HUES6 (cell line): ENCODE data around the gene GRK2.
"Not testable (repeated sequence)": the region's sequence is repeated elsewhere in the genome, so short reads cannot be mapped to it uniquely, and the experiment has no call there.

Source experiments
- H3K27ac ChIP-seq: 2 replicates; pipeline ENCODE4 v1.7.0; 2013; ENCODE audit warnings: low read depth, mild to moderate bottlenecking, low read length, inconsistent platforms
- H3K27me3 ChIP-seq: 2 replicates; pipeline ENCODE4 v1.6.1; 2013; ENCODE audit warnings: low read length; ENCODE audit not compliant: control insufficient read depth, insufficient read depth
- H3K36me3 ChIP-seq: 2 replicates; pipeline ENCODE4 v1.6.1; 2013; ENCODE audit warnings: low read length; ENCODE audit not compliant: control insufficient read depth, insufficient read depth
- H3K4me1 ChIP-seq: 2 replicates; pipeline ENCODE4 v1.6.1; 2013; ENCODE audit warnings: low read length; ENCODE audit not compliant: control insufficient read depth, insufficient read depth
- H3K4me3 ChIP-seq: 2 replicates; pipeline ENCODE4 v1.5.1; 2013; ENCODE audit warnings: low read depth, low read length
- H3K9ac ChIP-seq: one replicate; pipeline ENCODE4 v1.6.1; 2013; ENCODE audit warnings: mild to moderate bottlenecking, low read length
- H3K9me3 ChIP-seq: 2 replicates; pipeline ENCODE4 v1.6.1; 2013; ENCODE audit warnings: low read depth, low read length; ENCODE audit not compliant: control insufficient read depth, insufficient read depth

GRK2 gene

GRCh38 chr11:67266449-67267187, at the start of gene GRK2:
GRK2 (plus strand) TSS chr11:67266473; CDS start chr11:67266700, 227 bp downstream.
- Histone ChIP-seq H3K4me3 (peak within 1 kb of the TSS; percentile 83), H3K36me3 (peaks cover 10% of the 10 kb centered on the region), H3K27ac (no peak within 1 kb of the TSS; the same call in 1 of the 2 replicates), H3K4me1 (peaks cover 51% of the 10 kb centered on the region), H3K9ac (peak within 1 kb of the TSS; percentile 67), H3K9me3 (no peaks in the 10 kb centered on the region), H3K27me3 (peaks cover 26% of the 10 kb centered on the region)

GRCh38 chr11:67227726-67228125, 38.5 kb upstream of the GRK2 start:
- Histone ChIP-seq H3K27me3 (no peaks in the 10 kb centered on the region), H3K9me3 (no peaks in the 10 kb centered on the region), H3K4me3 (no peak overlapping the region), H3K36me3 (peaks cover 71% of the 10 kb centered on the region), H3K4me1 (no peaks in the 10 kb centered on the region), H3K27ac (no peak overlapping the region), H3K9ac (no peak overlapping the region)

GRCh38 chr11:67230406-67230805, 35.9 kb upstream of the GRK2 start:
- no peaks in the 10 kb centered on the region for H3K9me3 ChIP-seq
- H3K9ac ChIP-seq = no peak overlapping the region
- H3K4me1 ChIP-seq = no peaks in the 10 kb centered on the region
- no peak overlapping the region for H3K4me3 ChIP-seq
- peaks cover 64% of the 10 kb centered on the region for H3K36me3 ChIP-seq
- no peaks in the 10 kb centered on the region for H3K27me3 ChIP-seq
- no peak overlapping the region for H3K27ac ChIP-seq

- Histone ChIP-seq H3K4me3 (no peak overlapping the region), H3K4me1 (no peaks in the 10 kb centered on the region), H3K27me3 (no peaks in the 10 kb centered on the region), H3K27ac (no peak overlapping the region), H3K36me3 (peaks cover 62% of the 10 kb centered on the region), H3K9me3 (no peaks in the 10 kb centered on the region), H3K9ac (no peak overlapping the region)
Measured at GRCh38 chr11:67230886-67231285, 35.4 kb upstream of the GRK2 start.

GRCh38 chr11:67233584-67234190, 32.6 kb upstream of the GRK2 start:
- no peaks in the 10 kb centered on the region for H3K9me3 ChIP-seq
- peaks cover 43% of the 10 kb centered on the region for H3K36me3 ChIP-seq
- H3K4me3 ChIP-seq = no peak overlapping the region
- H3K9ac ChIP-seq = no peak overlapping the region
- H3K27ac ChIP-seq = no peak overlapping the region
- no peaks in the 10 kb centered on the region for H3K27me3 ChIP-seq
- peaks cover 6% of the 10 kb centered on the region; the same call in 1 of the 2 replicates for H3K4me1 ChIP-seq

- peaks cover 34% of the 10 kb centered on the region for H3K36me3 ChIP-seq
- not testable (repeated sequence) for H3K27ac ChIP-seq, H3K9me3 ChIP-seq, H3K4me3 ChIP-seq, H3K9ac ChIP-seq, H3K27me3 ChIP-seq
- peaks cover 15% of the 10 kb centered on the region for H3K4me1 ChIP-seq
Measured at GRCh38 chr11:67234571-67234970, 31.7 kb upstream of the GRK2 start.

- Histone ChIP-seq H3K36me3 (peaks cover 13% of the 10 kb centered on the region), H3K9me3 (no peaks in the 10 kb centered on the region), H3K27me3 (no peaks in the 10 kb centered on the region), H3K4me3 (no peak overlapping the region), H3K4me1 (peaks cover 20% of the 10 kb centered on the region), H3K27ac (no peak overlapping the region), H3K9ac (no peak overlapping the region)
Measured at GRCh38 chr11:67237574-67237973, 28.7 kb upstream of the GRK2 start.

- Histone ChIP-seq H3K9ac (peak overlapping the region; percentile 61), H3K36me3 (peaks cover 23% of the 10 kb centered on the region), H3K4me3 (peak overlapping the region; percentile 55), H3K27me3 (no peaks in the 10 kb centered on the region), H3K27ac (peak overlapping the region; percentile 22; the same call in 1 of the 2 replicates), H3K9me3 (no peaks in the 10 kb centered on the region), H3K4me1 (peaks cover 20% of the 10 kb centered on the region)
Measured at GRCh38 chr11:67238894-67239782, 27.1 kb upstream of the GRK2 start.

GRCh38 chr11:67239783-67240575, 26.3 kb upstream of the GRK2 start:
- peaks cover 20% of the 10 kb centered on the region for H3K4me1 ChIP-seq

GRCh38 chr11:67240576-67241389, 25.5 kb upstream of the GRK2 start:
- Histone ChIP-seq H3K4me1 (peaks cover 20% of the 10 kb centered on the region), H3K9me3 (no peaks in the 10 kb centered on the region), H3K36me3 (peaks cover 34% of the 10 kb centered on the region), H3K4me3 (peak overlapping the region; percentile 91), H3K9ac (peak overlapping the region; percentile 95), H3K27ac (peak overlapping the region; percentile 93), H3K27me3 (no peaks in the 10 kb centered on the region)

More at GRCh38 chr11:67239783-67240575, 26.3 kb upstream of the GRK2 start:
- Histone ChIP-seq H3K9ac (peak overlapping the region; percentile 95), H3K9me3 (no peaks in the 10 kb centered on the region), H3K27me3 (no peaks in the 10 kb centered on the region), H3K4me3 (peak overlapping the region; percentile 91), H3K36me3 (peaks cover 26% of the 10 kb centered on the region), H3K27ac (peak overlapping the region; percentile 93)
